HG03460 (cell line): Measurements from ENCODE around the gene TBC1D17.

ENCODE experiments used
- ATAC-seq: cut with Tn5 transposase; IDR thresholded peaks from one replicate; pipeline ENCODE4 v1.9.1; 2021; ENCODE audit not compliant: unreplicated experiment

TBC1D17 gene

GRCh38 chr19:49890349-49891311, 13.1 kb downstream of the TBC1D17 start:
- ATAC-seq, result no peak

- ATAC-seq, result no peak
Measured at GRCh38 chr19:49891393-49891792, 13.9 kb downstream of the TBC1D17 start.

- ATAC-seq, result no peak
Measured at GRCh38 chr19:49892716-49893115, 15.2 kb downstream of the TBC1D17 start.

GRCh38 chr19:49894011-49894664, 16.6 kb downstream of the TBC1D17 start:
- ATAC-seq, result no peak

- no peak for ATAC-seq
Measured at GRCh38 chr19:49894879-49895565, 17.5 kb downstream of the TBC1D17 start.

- no peak for ATAC-seq
Measured at GRCh38 chr19:49895566-49896297, 18.2 kb downstream of the TBC1D17 start.

- peak; percentile 44 for ATAC-seq
Measured at GRCh38 chr19:49896863-49897621, 19.5 kb downstream of the TBC1D17 start, which contains the start of gene IL4I1. Gene IL4I1, minus strand, starts transcription at chr19:49896887. Its CDS starts 727 bp downstream, at chr19:49896160.

- ATAC-seq, result no peak
Measured at GRCh38 chr19:49904136-49904535, 26.6 kb downstream of the TBC1D17 start.

- no peak for ATAC-seq
Measured at GRCh38 chr19:49906879-49907564, 29.5 kb downstream of the TBC1D17 start.

GRCh38 chr19:49907745-49908446, 30.4 kb downstream of the TBC1D17 start:
- ATAC-seq, result no peak

GRCh38 chr19:49908480-49909420, 31.2 kb downstream of the TBC1D17 start:
- ATAC-seq, result no peak

- no peak for ATAC-seq
Measured at GRCh38 chr19:49910179-49910578, 32.7 kb downstream of the TBC1D17 start.

GRCh38 chr19:49911381-49912145, 34.1 kb downstream of the TBC1D17 start:
- no peak for ATAC-seq

- ATAC-seq, result no peak
Measured at GRCh38 chr19:49912965-49913685, 35.6 kb downstream of the TBC1D17 start.

GRCh38 chr19:49913720-49914119, 36.2 kb downstream of the TBC1D17 start:
- no peak for ATAC-seq

GRCh38 chr19:49915271-49915670, 37.8 kb downstream of the TBC1D17 start:
- no peak for ATAC-seq
